Neural cell (in vitro differentiated cells): Measurements from ENCODE around the gene ALDH3A2. TPM values are rescaled to one million over a fixed set of nuclear protein-coding genes. Genes with fewer than 3 reads are reported as not detected.

ENCODE experiments used
- H2AFZ ChIP-seq: fragments of 200-600, 300-800 bp; sonication (generic), shearing (Covaris generic); 2 replicates; pipeline ENCODE4 v1.6.0; 2014; ENCODE audit warnings: low read depth, mild to moderate bottlenecking, antibody characterized with exemption, low read length, moderate library complexity
- H3F3A ChIP-seq: fragments of 200-600 bp; shearing (Covaris generic); 2 replicates; pipeline ENCODE4 v1.6.1; 2016; ENCODE audit warnings: mild to moderate bottlenecking, moderate library complexity, mixed read lengths, antibody characterized with exemption, low read length; ENCODE audit not compliant: insufficient read depth, poor library complexity, severe bottlenecking
- H3K27ac ChIP-seq: fragments of 200-600, 300-800 bp; sonication (generic), shearing (Covaris generic); 2 replicates; pipeline ENCODE4 v1.5.1; 2014; ENCODE audit warnings: mild to moderate bottlenecking, low read length, moderate library complexity
- H3K27me3 ChIP-seq: fragments of 300-800, 200-600 bp; sonication (generic), shearing (Covaris generic); 2 replicates; pipeline ENCODE4 v1.6.0; 2014; ENCODE audit warnings: mild to moderate bottlenecking, low read depth, low read length, moderate library complexity; ENCODE audit not compliant: insufficient read depth
- H3K36me3 ChIP-seq: fragments of 300-800, 200-600 bp; sonication (generic), shearing (Covaris generic); 2 replicates; pipeline ENCODE4 v1.5.1; 2014; ENCODE audit warnings: mild to moderate bottlenecking, antibody characterized with exemption, low read length, moderate library complexity; ENCODE audit not compliant: insufficient read depth
- H3K4me2 ChIP-seq: fragments of 300-800, 200-600 bp; sonication (generic), shearing (Covaris generic); 2 replicates; pipeline ENCODE4 v1.6.0; 2014; ENCODE audit warnings: mild to moderate bottlenecking, low read length
- H3K4me3 ChIP-seq: fragments of 300-800, 200-600 bp; sonication (generic), shearing (Covaris generic); 2 replicates; pipeline ENCODE4 v1.5.1; 2014; ENCODE audit warnings: mild to moderate bottlenecking, low read length, moderate library complexity
- H3K79me2 ChIP-seq: fragments of 200-600 bp; shearing (Covaris generic); replicated peaks from 2 replicates; pipeline ENCODE4 v1.6.0; 2014; ENCODE audit warnings: mild to moderate bottlenecking, low read length, moderate library complexity; ENCODE audit not compliant: insufficient read depth
- H3K9ac ChIP-seq: fragments of 300-800, 200-600 bp; sonication (generic), shearing (Covaris generic); 2 replicates; pipeline ENCODE4 v1.6.1; 2016; ENCODE audit warnings: mild to moderate bottlenecking, low read length, mixed read lengths
- H3K9me2 ChIP-seq: fragments of 200-600 bp; shearing (Covaris generic); 2 replicates; pipeline ENCODE4 v1.6.1; 2016; ENCODE audit warnings: mild to moderate bottlenecking, low read length, mixed read lengths; ENCODE audit not compliant: insufficient read depth
- H3K9me3 ChIP-seq: fragments of 200-600, 300-800 bp; sonication (generic), shearing (Covaris generic); 2 replicates; pipeline ENCODE4 v1.6.1; 2016; ENCODE audit warnings: mild to moderate bottlenecking, mixed run types, low read length, moderate library complexity, mixed read lengths
- H4K20me1 ChIP-seq: fragments of 200-600 bp; shearing (Covaris generic); 2 replicates; pipeline ENCODE4 v1.6.1; 2016; ENCODE audit warnings: mild to moderate bottlenecking, mixed run types; ENCODE audit not compliant: insufficient read depth
- CTCF ChIP-seq: fragments of 450-650 bp; IDR thresholded peaks from 2 replicates; pipeline ENCODE4 v1.5.1; 2014; ENCODE audit warnings: antibody characterized with exemption, mild to moderate bottlenecking, moderate library complexity; ENCODE audit not compliant: poor library complexity, severe bottlenecking
- EP300 ChIP-seq: fragments of 450-650 bp; conservative IDR thresholded peaks from 2 replicates; pipeline ENCODE4 v1.6.1; 2014; ENCODE audit warnings: antibody characterized with exemption, mild to moderate bottlenecking, moderate library complexity; ENCODE audit not compliant: poor library complexity, severe bottlenecking
- EZH2 ChIP-seq: fragments of 200-600, 300-800 bp; shearing (Covaris generic), sonication (generic); IDR thresholded peaks from 2 replicates; pipeline ENCODE4 v1.6.1; 2014; ENCODE audit warnings: antibody characterized with exemption, low read length, borderline replicate concordance, mild to moderate bottlenecking; ENCODE audit not compliant: insufficient read depth, poor library complexity, severe bottlenecking
- MXI1 ChIP-seq: fragments of 450-650 bp; conservative IDR thresholded peaks from 2 replicates; pipeline ENCODE4 v1.6.1; 2014; ENCODE audit warnings: antibody characterized with exemption, mild to moderate bottlenecking; ENCODE audit not compliant: poor library complexity, severe bottlenecking
- POLR2AphosphoS5 ChIP-seq: IDR thresholded peaks from 2 replicates; pipeline ENCODE4 v1.6.1; 2012
- RAD21 ChIP-seq: fragments of 450-650 bp; conservative IDR thresholded peaks from 2 replicates; pipeline ENCODE4 v1.6.1; 2014; ENCODE audit warnings: antibody characterized with exemption, mild to moderate bottlenecking, moderate library complexity
- REST ChIP-seq: IDR thresholded peaks from 2 replicates; pipeline ENCODE4 v1.6.1; 2012; ENCODE audit warnings: borderline replicate concordance
- SMC3 ChIP-seq: fragments of 450-650 bp; conservative IDR thresholded peaks from 2 replicates; pipeline ENCODE4 v1.6.1; 2014; ENCODE audit warnings: antibody characterized with exemption, mild to moderate bottlenecking, moderate library complexity; ENCODE audit not compliant: poor library complexity
- TAF1 ChIP-seq: IDR thresholded peaks from 2 replicates; pipeline ENCODE4 v1.6.1; 2012; ENCODE audit warnings: low read depth
- polyA plus RNA-seq: library from polyadenylated mRNA; depleted of rRNA; stranded (reverse); fragments of >200 nt; gene quantifications from 2 replicates; pipeline ENCODE4 v1.2.3, GENCODE V29; 2014

Gene ALDH3A2
- polyA plus RNA-seq, 1 donor from 2014 or later, result 51.2 TPM

- H3K9me2 ChIP-seq, result no peaks in the 10 kb centered on the region
- H2AFZ ChIP-seq, result no peak within 1 kb of the TSS
- no peak within 1 kb of the TSS for H3K9ac ChIP-seq
- H3K9me3 ChIP-seq, result no peaks in the 10 kb centered on the region
- no peaks in the 10 kb centered on the region for H4K20me1 ChIP-seq
- H3K27me3 ChIP-seq, result no peaks in the 10 kb centered on the region
- no peaks in the 10 kb centered on the region for H3K36me3 ChIP-seq
- TF ChIP-seq EP300, result no peak
- TF ChIP-seq RAD21, result no peak
- TF ChIP-seq SMC3, result no peak
- TF ChIP-seq POLR2AphosphoS5, result no peak
- TF ChIP-seq MXI1, result no peak
- no peak for TF ChIP-seq REST
- TF ChIP-seq CTCF, result no peak
- no peak for TF ChIP-seq EZH2
- TF ChIP-seq TAF1, result no peak
- H3K79me2 ChIP-seq, result no peaks in the 10 kb centered on the region
- H3K4me2 ChIP-seq, result no peak within 1 kb of the TSS
- H3K4me3 ChIP-seq, result no peak within 1 kb of the TSS
- H3K27ac ChIP-seq, result no peak within 1 kb of the TSS
- no peaks in the 10 kb centered on the region for H3F3A ChIP-seq
Observed at GRCh38 chr17:19716108-19717030, 67.8 kb downstream of the ALDH3A2 start, which contains the start of gene SLC47A2. Gene SLC47A2 (minus strand): TSS chr17:19716584. CDS start chr17:19716555, 29 bp downstream.

- TF ChIP-seq RAD21, result no peak
- no peak for TF ChIP-seq EP300
- TF ChIP-seq EZH2, result no peak
- no peak for TF ChIP-seq CTCF
- TF ChIP-seq POLR2AphosphoS5, result no peak
- TF ChIP-seq SMC3, result no peak
- no peak for TF ChIP-seq REST
- no peak for TF ChIP-seq MXI1
- TF ChIP-seq TAF1, result no peak
- Histone ChIP-seq H3K4me2 (no peak overlapping the region), H3K9me2 (no peaks in the 10 kb centered on the region), H3K36me3 (no peaks in the 10 kb centered on the region), H3K27me3 (no peaks in the 10 kb centered on the region), H3K4me3 (no peak overlapping the region), H3K9me3 (no peaks in the 10 kb centered on the region), H2AFZ (no peak overlapping the region), H3K27ac (no peak overlapping the region), H4K20me1 (no peaks in the 10 kb centered on the region), H3K9ac (no peak overlapping the region), H3F3A (no peaks in the 10 kb centered on the region), H3K79me2 (no peaks in the 10 kb centered on the region)
Observed at GRCh38 chr17:19717031-19717360, 68.4 kb downstream of the ALDH3A2 start.
